ENCODE results near the gene CPEB3.

DNA sequence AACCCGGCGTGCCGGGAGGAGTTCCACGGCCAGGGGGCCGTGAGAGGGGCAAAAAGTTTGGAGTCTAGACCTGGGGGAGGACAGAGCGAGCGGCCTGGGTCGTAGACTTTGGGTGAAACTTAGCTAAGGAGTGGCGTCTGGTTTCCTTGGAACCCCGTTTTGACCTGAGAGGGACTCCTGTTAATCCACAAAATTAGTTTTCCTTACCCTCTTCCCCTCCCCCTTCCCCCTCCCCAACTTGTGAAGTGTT, 663 bp upstream of the CPEB3 start:
- no peak for TF ChIP-seq POLR2A (IDR thresholded peaks at IDR 0.05)
- TF ChIP-seq, protein P1, sequence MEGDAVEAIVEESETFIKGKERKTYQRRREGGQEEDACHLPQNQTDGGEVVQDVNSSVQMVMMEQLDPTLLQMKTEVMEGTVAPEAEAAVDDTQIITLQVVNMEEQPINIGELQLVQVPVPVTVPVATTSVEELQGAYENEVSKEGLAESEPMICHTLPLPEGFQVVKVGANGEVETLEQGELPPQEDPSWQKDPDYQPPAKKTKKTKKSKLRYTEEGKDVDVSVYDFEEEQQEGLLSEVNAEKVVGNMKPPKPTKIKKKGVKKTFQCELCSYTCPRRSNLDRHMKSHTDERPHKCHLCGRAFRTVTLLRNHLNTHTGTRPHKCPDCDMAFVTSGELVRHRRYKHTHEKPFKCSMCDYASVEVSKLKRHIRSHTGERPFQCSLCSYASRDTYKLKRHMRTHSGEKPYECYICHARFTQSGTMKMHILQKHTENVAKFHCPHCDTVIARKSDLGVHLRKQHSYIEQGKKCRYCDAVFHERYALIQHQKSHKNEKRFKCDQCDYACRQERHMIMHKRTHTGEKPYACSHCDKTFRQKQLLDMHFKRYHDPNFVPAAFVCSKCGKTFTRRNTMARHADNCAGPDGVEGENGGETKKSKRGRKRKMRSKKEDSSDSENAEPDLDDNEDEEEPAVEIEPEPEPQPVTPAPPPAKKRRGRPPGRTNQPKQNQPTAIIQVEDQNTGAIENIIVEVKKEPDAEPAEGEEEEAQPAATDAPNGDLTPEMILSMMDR (IDR thresholded peaks at IDR 0.05 in 8 of 11, conservative IDR thresholded peaks at IDR 0.05 in 3 of 11): no peak
- no peak for TF ChIP-seq POLR2AphosphoS5 (IDR thresholded peaks at IDR 0.05)
